NCI-H524 treated with DMSO at 0.1 percent for 48 hours (cell line): ENCODE data around the gene MLN.

Experiments
- DNase-seq: peaks from one replicate; lab custom pipeline; 2025; lab: John Stamatoyannopoulos, UW

Gene MLN

GRCh38 chr6:33788694-33789549 is 14.9 kb downstream of the MLN start, which contains the start of gene LEMD2:
LEMD2 (minus strand) TSS chr6:33789130; CDS start chr6:33789116, 14 bp downstream.
- peak; percentile 32 for DNase-seq

GRCh38 chr6:33787954-33788693 is 15.7 kb downstream of the MLN start:
- DNase-seq, result no peak

GRCh38 chr6:33787346-33787953 is 16.4 kb downstream of the MLN start:
- no peak for DNase-seq

- DNase-seq, result no peak
Measured at GRCh38 chr6:33786736-33787135, 17.1 kb downstream of the MLN start.

GRCh38 chr6:33785778-33786177 is 18.0 kb downstream of the MLN start:
- no peak for DNase-seq

GRCh38 chr6:33784787-33785186 is 19.0 kb downstream of the MLN start:
- DNase-seq, result no peak

- no peak for DNase-seq
Measured at GRCh38 chr6:33783781-33784520, 19.9 kb downstream of the MLN start.

- DNase-seq, result no peak
Measured at GRCh38 chr6:33782561-33782960, 21.2 kb downstream of the MLN start.

GRCh38 chr6:33781131-33781975 is 22.4 kb downstream of the MLN start:
- no peak for DNase-seq

- no peak for DNase-seq
Measured at GRCh38 chr6:33779895-33780294, 23.9 kb downstream of the MLN start.

GRCh38 chr6:33779290-33779689 is 24.5 kb downstream of the MLN start:
- DNase-seq, result no peak

GRCh38 chr6:33778444-33779121 is 25.2 kb downstream of the MLN start:
- DNase-seq, result no peak

GRCh38 chr6:33777398-33778388 is 26.1 kb downstream of the MLN start:
- DNase-seq, result no peak

- no peak for DNase-seq
Measured at GRCh38 chr6:33776764-33777163, 27.0 kb downstream of the MLN start.

- no peak for DNase-seq
Measured at GRCh38 chr6:33776186-33776585, 27.6 kb downstream of the MLN start.

- no peak for DNase-seq
Measured at GRCh38 chr6:33774774-33775173, 29.0 kb downstream of the MLN start.

GRCh38 chr6:33772902-33773472 is 30.8 kb downstream of the MLN start:
- DNase-seq, result no peak

- no peak for DNase-seq
Measured at GRCh38 chr6:33772082-33772830, 31.5 kb downstream of the MLN start.
